Measurements from ENCODE around the gene MAD1L1. TPM values are rescaled to one million over a fixed set of nuclear protein-coding genes. Genes with fewer than 3 reads are reported as not detected.

Gene MAD1L1
- total RNA-seq, 2 experiments from 2014 or later, result 157 to 160 TPM

- intact Hi-C loops (cut with DNase I, micrococcal nuclease), result no loop called here
- Mint-ChIP-seq H3K4me1 (ENCODE audit: low read depth) (peaks cover 37% of the 10 kb centered on the region), H3K27me3 (no peaks in the 10 kb centered on the region), H3K9me3 (no peaks in the 10 kb centered on the region), H3K27ac (peak overlapping the region; percentile 36), H3K36me3 (ENCODE audit: low read depth) (no peaks in the 10 kb centered on the region), H3K4me3 (no peak overlapping the region)
- no peak for DNase-seq
- Histone ChIP-seq H3K36me3 (ENCODE audit: insufficient read depth, low read length) (no peaks in the 10 kb centered on the region), H3K9me3 (ENCODE audit: control insufficient read depth in 1 of 2, insufficient read depth in 1 of 2, low read length in 2 of 2) (no peaks in the 10 kb centered on the region), H3K4me1 (ENCODE audit: insufficient read depth, low read length) (peaks cover 17% of the 10 kb centered on the region), H3K27ac (ENCODE audit: low read depth in 1 of 2, low read length in 2 of 2) (no peak overlapping the region), H3K4me3 (ENCODE audit: low read length) (no peak overlapping the region), H3K27me3 (ENCODE audit: control insufficient read depth in 1 of 2, insufficient read depth in 2 of 2, low read length in 2 of 2) (no peaks in the 10 kb centered on the region)
- CTCF ChIA-PET, result no interaction called here
- no peak for ATAC-seq (ENCODE audit: poor library complexity)
- POLR2A ChIA-PET, result no interaction called here
- TF ChIP-seq, protein P1, sequence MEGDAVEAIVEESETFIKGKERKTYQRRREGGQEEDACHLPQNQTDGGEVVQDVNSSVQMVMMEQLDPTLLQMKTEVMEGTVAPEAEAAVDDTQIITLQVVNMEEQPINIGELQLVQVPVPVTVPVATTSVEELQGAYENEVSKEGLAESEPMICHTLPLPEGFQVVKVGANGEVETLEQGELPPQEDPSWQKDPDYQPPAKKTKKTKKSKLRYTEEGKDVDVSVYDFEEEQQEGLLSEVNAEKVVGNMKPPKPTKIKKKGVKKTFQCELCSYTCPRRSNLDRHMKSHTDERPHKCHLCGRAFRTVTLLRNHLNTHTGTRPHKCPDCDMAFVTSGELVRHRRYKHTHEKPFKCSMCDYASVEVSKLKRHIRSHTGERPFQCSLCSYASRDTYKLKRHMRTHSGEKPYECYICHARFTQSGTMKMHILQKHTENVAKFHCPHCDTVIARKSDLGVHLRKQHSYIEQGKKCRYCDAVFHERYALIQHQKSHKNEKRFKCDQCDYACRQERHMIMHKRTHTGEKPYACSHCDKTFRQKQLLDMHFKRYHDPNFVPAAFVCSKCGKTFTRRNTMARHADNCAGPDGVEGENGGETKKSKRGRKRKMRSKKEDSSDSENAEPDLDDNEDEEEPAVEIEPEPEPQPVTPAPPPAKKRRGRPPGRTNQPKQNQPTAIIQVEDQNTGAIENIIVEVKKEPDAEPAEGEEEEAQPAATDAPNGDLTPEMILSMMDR (IDR thresholded peaks at IDR 0.05), result no peak
Observed at GRCh38 chr7:2082139-2082998, 150.4 kb downstream of the MAD1L1 start.

- H3K4me1 Mint-ChIP-seq (ENCODE audit: low read depth), result peaks cover 32% of the 10 kb centered on the region
- no peak overlapping the region for H3K4me3 ChIP-seq (ENCODE audit: low read length)
- H3K4me1 ChIP-seq (ENCODE audit: insufficient read depth, low read length), result peaks cover 17% of the 10 kb centered on the region
- H3K27ac Mint-ChIP-seq, result no peak overlapping the region
- TF ChIP-seq, protein P1 (IDR thresholded peaks at IDR 0.05), result no peak
- no peak overlapping the region for H3K4me3 Mint-ChIP-seq
- POLR2A ChIA-PET, result no interaction called here
- CTCF ChIA-PET, result no interaction called here
- no peaks in the 10 kb centered on the region for H3K36me3 ChIP-seq (ENCODE audit: insufficient read depth, low read length)
- ATAC-seq (ENCODE audit: poor library complexity) (no peak), DNase-seq (no peak)
- no peak overlapping the region for H3K27ac ChIP-seq (ENCODE audit: low read depth in 1 of 2, low read length in 2 of 2)
- no peaks in the 10 kb centered on the region for H3K27me3 ChIP-seq (ENCODE audit: control insufficient read depth in 1 of 2, insufficient read depth in 2 of 2, low read length in 2 of 2)
- no peaks in the 10 kb centered on the region for H3K27me3 Mint-ChIP-seq
- intact Hi-C loops (cut with DNase I, micrococcal nuclease), result no loop called here
- H3K36me3 Mint-ChIP-seq (ENCODE audit: low read depth), result no peaks in the 10 kb centered on the region
- no peaks in the 10 kb centered on the region for H3K9me3 ChIP-seq (ENCODE audit: control insufficient read depth in 1 of 2, insufficient read depth in 1 of 2, low read length in 2 of 2)
- no peaks in the 10 kb centered on the region for H3K9me3 Mint-ChIP-seq
Observed at GRCh38 chr7:2081526-2082135, 151.1 kb downstream of the MAD1L1 start.

DNA sequence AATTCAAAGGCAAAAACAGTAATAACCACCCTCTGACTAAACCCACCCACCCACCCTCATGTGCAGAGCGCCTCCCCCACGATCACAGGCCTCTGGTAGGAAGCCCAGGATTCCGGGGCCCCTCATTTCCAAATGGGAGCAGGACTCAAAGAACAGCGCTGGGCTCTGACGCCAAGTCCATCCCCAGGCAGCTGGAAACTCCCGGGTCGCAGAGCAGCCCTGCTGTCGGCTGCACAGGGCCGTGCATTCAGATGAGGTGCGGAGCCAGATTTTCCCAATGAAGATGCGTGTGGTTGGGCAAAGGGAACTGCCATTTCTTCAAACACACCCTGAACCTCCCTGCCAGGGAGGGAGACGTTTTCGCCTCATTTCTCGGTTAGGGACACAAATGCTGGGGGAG is 152.3 kb downstream of the MAD1L1 start:
- Histone ChIP-seq H3K27me3 (ENCODE audit: control insufficient read depth in 1 of 2, insufficient read depth in 2 of 2, low read length in 2 of 2) (no peaks in the 10 kb centered on the region), H3K9me3 (ENCODE audit: control insufficient read depth in 1 of 2, insufficient read depth in 1 of 2, low read length in 2 of 2) (no peaks in the 10 kb centered on the region), H3K27ac (ENCODE audit: low read depth in 1 of 2, low read length in 2 of 2) (no peak overlapping the region), H3K36me3 (ENCODE audit: insufficient read depth, low read length) (no peaks in the 10 kb centered on the region), H3K4me1 (ENCODE audit: insufficient read depth, low read length) (peaks cover 17% of the 10 kb centered on the region), H3K4me3 (ENCODE audit: low read length) (no peak overlapping the region)
- ATAC-seq (ENCODE audit: poor library complexity) (no peak), DNase-seq (no peak)
- POLR2A ChIA-PET, result no interaction called here
- intact Hi-C loops (cut with DNase I, micrococcal nuclease), result no loop called here
- Mint-ChIP-seq H3K4me1 (ENCODE audit: low read depth) (peaks cover 29% of the 10 kb centered on the region), H3K27ac (no peak overlapping the region), H3K9me3 (no peaks in the 10 kb centered on the region), H3K27me3 (no peaks in the 10 kb centered on the region), H3K36me3 (ENCODE audit: low read depth) (no peaks in the 10 kb centered on the region), H3K4me3 (no peak overlapping the region)
- CTCF ChIA-PET, result no interaction called here
- TF ChIP-seq, protein P1 (IDR thresholded peaks at IDR 0.05), result no peak
